Sigmoid colon (tissue), 7 donors: ENCODE data around the gene EEIG1. TPM values are rescaled to one million over a fixed set of nuclear protein-coding genes. Genes with fewer than 3 reads are reported as not detected.

ENCODE experiments used
- DNase-seq: peaks from one replicate; pipeline ENCODE4 v3.0.0-alpha.2; 2019
- H3K27ac ChIP-seq, 4 donors: fragments of 200-600 bp; sonication (generic); one replicate each; pipeline ENCODE4 v1.5.1; 2016 to 2019; ENCODE audit warnings: mild to moderate bottlenecking in 1 of 4
- H3K27me3 ChIP-seq, 3 donors: fragments of 200-600 bp; sonication (generic); one replicate each; pipeline ENCODE4 v1.5.1; 2019; ENCODE audit warnings: mild to moderate bottlenecking in 1 of 3
- H3K36me3 ChIP-seq, 4 donors: fragments of 200-600 bp; sonication (generic); one replicate each; pipeline ENCODE4 v1.5.1; 2016 to 2019
- H3K4me1 ChIP-seq, 4 donors: fragments of 200-600 bp; sonication (generic); one replicate each; pipeline ENCODE4 v1.5.1; 2017 to 2019
- H3K4me3 ChIP-seq, 4 donors: fragments of 200-600 bp; sonication (generic); one replicate each; pipeline ENCODE4 v1.5.1; 2017 to 2019; ENCODE audit warnings: mild to moderate bottlenecking in 2 of 4, moderate library complexity in 1 of 4
- H3K9me3 ChIP-seq, 4 donors: fragments of 200-600 bp in 3 of 4; sonication (generic) in 3 of 4; one replicate each; pipeline versions ENCODE4 v1.5.1 to v1.6.1; 2013 to 2019
- EP300 ChIP-seq, 4 donors: sonication (generic); formaldehyde crosslinking; IDR thresholded peaks; one replicate each; pipeline ENCODE4 v1.6.1; 2017; ENCODE audit warnings: antibody characterized with exemption in 4 of 4
- POLR2A ChIP-seq, 2 donors: fragments of 450-650 bp; IDR thresholded peaks; one replicate each; pipeline ENCODE4 v1.6.1; 2016; ENCODE audit warnings: antibody characterized with exemption in 2 of 2, mild to moderate bottlenecking in 2 of 2, moderate library complexity in 2 of 2
- POLR2AphosphoS5 ChIP-seq, 4 donors: sonication (generic); formaldehyde crosslinking; IDR thresholded peaks; one replicate each; pipeline ENCODE4 v1.6.1; 2017; ENCODE audit warnings: antibody characterized with exemption in 4 of 4
- WGBS, 2 donors: extraction: QIAGEN DNeasy Blood & Tissue Kit; methylation state at CpG; one replicate each; pipeline ENCODE4 v1.1.7; 2013; 5-methylcytosine and 5-hydroxymethylcytosine counted together
- intact Hi-C: fragments of 100-400 bp; cut with DNase I; formaldehyde crosslinking; loops from one replicate; pipeline ENCODE4 v1.15.1; 2023
- polyA plus RNA-seq, 3 donors: library from polyadenylated mRNA; stranded (reverse); fragments of 200-250 nt; gene quantifications; one replicate each; pipeline ENCODE4 v1.2.3, GENCODE V29; 2013
- total RNA-seq, 4 donors: library from RNA; depleted of rRNA; stranded (reverse); fragments of >200 nt; gene quantifications; one replicate each; pipeline ENCODE4 v1.1.0, GENCODE V29; 2016
- TF ChIP-seq, protein P1 (sequence below), 4 experiments: fragments of 450-650 bp in 3 of 4; fragments of 200-600 bp in 1 of 4; IDR thresholded peaks; one replicate each; pipeline ENCODE4 v1.5.1; 2016 to 2019; ENCODE audit warnings: antibody characterized with exemption in 4 of 4, mild to moderate bottlenecking in 3 of 4, moderate library complexity in 2 of 4
- donor health status: healthy with polysubstance abuse.
- donor health status: Bipolar disorder and iron deficiency.
- donor health status: healthy.

The EEIG1 gene
- total and polyA plus RNA-seq, 7 donors = 10.9 to 92.0 (median 32.7) TPM

DNA sequence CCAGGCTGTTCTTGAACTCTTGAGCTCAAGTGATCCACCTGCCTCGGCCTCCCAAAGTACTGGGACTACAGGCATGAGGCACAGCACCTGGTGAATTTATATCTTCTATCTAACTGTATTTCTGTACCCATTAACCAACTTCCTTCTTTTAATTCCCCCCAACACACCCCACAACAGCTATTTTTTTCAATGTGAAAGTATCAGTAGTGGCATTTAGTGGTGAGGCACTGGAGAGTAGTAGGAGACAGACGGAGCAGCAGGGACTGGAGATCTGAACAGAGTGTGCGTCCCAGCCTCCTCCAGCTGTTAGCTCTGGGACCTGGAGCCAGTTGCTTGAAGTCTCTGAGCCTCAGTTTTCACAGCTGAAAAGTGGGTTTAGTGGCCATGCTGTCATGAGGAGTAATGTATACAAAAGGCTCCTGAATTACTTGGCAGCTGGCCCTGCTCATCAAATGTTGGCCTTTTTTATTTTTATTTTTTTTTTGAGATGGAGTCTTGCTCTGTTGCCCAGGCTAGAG is 11.0 kb upstream of the EEIG1 start:
- no peak overlapping the region for H3K27ac ChIP-seq
- 71 to 77% methylated on average over 3 of the region's 3 CpGs for WGBS, 2 donors
- intact Hi-C loops = no loop called here

DNA sequence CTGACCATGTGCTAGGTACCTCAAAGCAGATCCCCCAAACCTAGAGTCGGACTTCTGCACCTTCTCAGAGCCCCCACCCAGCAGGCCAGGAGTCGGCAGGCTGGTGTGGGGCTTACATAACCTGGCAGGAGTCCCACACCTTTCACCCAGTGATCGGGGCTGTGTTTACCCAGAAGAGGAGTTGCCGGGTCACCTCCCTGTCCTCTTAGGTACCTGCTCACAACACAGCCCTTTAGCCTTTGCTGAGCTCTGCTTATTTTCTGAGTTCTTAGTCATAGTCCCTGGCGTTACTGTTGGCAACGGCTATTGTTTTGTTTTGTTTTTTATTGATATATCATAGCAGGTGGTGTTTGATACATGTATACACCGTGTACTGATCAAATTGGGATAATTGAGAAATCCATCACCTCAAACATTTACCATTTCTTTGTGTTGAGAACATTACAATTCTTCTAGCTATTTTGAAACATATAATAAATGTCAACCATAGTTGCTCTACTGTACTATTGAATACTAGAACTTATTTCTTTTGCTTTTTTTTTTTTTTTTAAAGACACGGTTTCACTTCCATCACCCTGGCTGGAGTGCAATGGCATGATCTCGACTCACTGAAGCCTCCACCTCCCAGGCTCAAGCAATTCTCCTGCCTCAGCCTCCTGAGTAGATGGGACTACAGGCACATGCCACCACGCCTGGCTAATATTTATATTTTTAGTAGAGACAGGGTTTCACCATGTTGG is 10.4 kb upstream of the EEIG1 start:
- no peak overlapping the region for H3K4me3 ChIP-seq
- no peaks in the 10 kb centered on the region for H3K36me3 ChIP-seq
- intact Hi-C loops = no loop called here
- no peaks in the 10 kb centered on the region for H3K4me1 ChIP-seq
- 18 to 62% methylated on average over 10 of the region's 10 CpGs for WGBS, 2 donors
- H3K27ac ChIP-seq = no peak overlapping the region
- no peaks in the 10 kb centered on the region for H3K9me3 ChIP-seq
- no peak for DNase-seq
- no peak for TF ChIP-seq EP300 (IDR thresholded peaks at IDR 0.05)
- H3K27me3 ChIP-seq = no peaks in the 10 kb centered on the region

More for the DNA sequence above, 11.0 kb upstream of the EEIG1 start:
- DNase-seq = no peak
- Histone ChIP-seq H3K4me1 (no peaks in the 10 kb centered on the region), H3K27me3 (no peaks in the 10 kb centered on the region), H3K4me3 (no peak overlapping the region), H3K9me3 (no peaks in the 10 kb centered on the region), H3K36me3 (no peaks in the 10 kb centered on the region)
- no peak for TF ChIP-seq POLR2AphosphoS5 (IDR thresholded peaks at IDR 0.05)
- no peak for TF ChIP-seq EP300 (IDR thresholded peaks at IDR 0.05)

DNA sequence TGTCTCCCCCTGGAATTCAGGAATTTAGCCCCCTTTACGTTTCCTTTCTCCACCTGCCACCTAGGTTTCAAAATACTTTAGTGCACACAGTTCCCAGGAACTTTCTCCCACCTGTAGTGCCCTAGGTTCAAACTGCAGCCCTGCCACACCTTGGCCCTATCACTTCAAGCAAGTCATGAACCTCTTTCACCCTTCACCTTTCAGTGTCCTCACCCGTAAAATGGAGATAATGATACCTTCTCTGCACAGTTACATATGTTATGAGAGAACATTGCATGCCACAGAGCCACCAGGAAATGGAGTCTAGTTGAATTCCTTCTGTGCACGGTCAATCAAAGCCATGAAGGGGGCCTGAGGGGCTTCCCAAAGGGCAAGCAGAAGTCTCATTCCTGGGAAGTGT is 9.8 kb upstream of the EEIG1 start:
- no peak for DNase-seq
- TF ChIP-seq POLR2AphosphoS5 (IDR thresholded peaks at IDR 0.05) = no peak
- H3K9me3 ChIP-seq = no peaks in the 10 kb centered on the region
- WGBS, 2 donors = 25 to 64% methylated on average over 3 of the region's 3 CpGs
- no peak overlapping the region for H3K27ac ChIP-seq
- H3K4me1 ChIP-seq = no peaks in the 10 kb centered on the region
- H3K36me3 ChIP-seq = no peaks in the 10 kb centered on the region
- H3K4me3 ChIP-seq = no peak overlapping the region
- no peaks in the 10 kb centered on the region for H3K27me3 ChIP-seq
- intact Hi-C loops = no loop called here

DNA sequence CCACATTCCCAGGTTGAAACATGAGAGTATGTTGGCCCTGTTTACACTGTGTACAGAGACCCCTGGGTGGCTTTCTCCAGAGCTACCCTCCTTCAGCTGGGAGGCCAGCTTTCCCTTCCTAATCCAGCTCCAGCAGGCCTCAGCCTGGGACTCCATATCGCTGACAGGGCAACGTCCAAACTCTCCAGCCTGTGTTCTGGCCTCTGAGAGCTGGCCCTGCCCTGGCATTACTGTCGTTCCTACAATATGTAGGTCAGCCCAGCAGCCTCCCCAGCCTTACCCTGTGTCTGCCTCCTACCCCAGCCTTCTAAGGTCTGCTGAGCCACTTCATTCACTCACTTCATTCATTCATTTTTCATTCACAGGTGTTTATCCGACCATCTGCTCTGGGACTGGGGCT is 8.3 kb upstream of the EEIG1 start:
- WGBS, 2 donors = 37 to 77% methylated on average over 4 of the region's 4 CpGs
- TF ChIP-seq POLR2AphosphoS5 (IDR thresholded peaks at IDR 0.05) (no peak), EP300 (IDR thresholded peaks at IDR 0.05) (no peak), POLR2A (IDR thresholded peaks at IDR 0.05) (no peak)
- TF ChIP-seq, protein P1, sequence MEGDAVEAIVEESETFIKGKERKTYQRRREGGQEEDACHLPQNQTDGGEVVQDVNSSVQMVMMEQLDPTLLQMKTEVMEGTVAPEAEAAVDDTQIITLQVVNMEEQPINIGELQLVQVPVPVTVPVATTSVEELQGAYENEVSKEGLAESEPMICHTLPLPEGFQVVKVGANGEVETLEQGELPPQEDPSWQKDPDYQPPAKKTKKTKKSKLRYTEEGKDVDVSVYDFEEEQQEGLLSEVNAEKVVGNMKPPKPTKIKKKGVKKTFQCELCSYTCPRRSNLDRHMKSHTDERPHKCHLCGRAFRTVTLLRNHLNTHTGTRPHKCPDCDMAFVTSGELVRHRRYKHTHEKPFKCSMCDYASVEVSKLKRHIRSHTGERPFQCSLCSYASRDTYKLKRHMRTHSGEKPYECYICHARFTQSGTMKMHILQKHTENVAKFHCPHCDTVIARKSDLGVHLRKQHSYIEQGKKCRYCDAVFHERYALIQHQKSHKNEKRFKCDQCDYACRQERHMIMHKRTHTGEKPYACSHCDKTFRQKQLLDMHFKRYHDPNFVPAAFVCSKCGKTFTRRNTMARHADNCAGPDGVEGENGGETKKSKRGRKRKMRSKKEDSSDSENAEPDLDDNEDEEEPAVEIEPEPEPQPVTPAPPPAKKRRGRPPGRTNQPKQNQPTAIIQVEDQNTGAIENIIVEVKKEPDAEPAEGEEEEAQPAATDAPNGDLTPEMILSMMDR (IDR thresholded peaks at IDR 0.05) = no peak
- DNase-seq = no peak

DNA sequence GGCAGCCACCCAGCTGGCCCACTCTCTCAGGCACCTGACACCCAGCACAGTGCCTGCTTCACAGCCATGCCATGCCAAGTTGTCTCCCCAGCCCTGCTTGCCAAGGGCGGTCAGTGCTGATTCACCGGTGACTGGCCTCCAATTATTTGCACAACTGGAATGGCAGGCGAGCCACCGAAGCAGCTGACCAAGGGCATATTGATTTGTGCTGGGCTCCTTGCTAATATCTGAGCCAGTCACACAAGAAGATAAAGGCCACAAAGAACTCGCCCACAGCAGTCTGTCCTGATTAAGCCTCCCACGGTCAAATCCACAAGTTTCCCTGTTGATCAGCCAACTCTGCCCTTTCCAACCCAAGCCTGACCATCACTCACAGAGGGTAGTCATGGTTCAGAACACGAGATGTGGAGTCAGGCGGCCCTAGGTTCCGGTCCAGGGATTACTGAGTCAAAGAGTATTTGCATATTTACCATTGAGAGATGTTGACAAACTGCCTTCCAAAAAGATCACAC is 6.4 kb upstream of the EEIG1 start:
- intact Hi-C loops = no loop called here

More for the DNA sequence above, 8.3 kb upstream of the EEIG1 start:
- H3K9me3 ChIP-seq = no peaks in the 10 kb centered on the region
- H3K27me3 ChIP-seq = no peaks in the 10 kb centered on the region
- no peaks in the 10 kb centered on the region for H3K36me3 ChIP-seq
- intact Hi-C loops = no loop called here
- no peak overlapping the region for H3K27ac ChIP-seq
- H3K4me1 ChIP-seq = no peaks in the 10 kb centered on the region
- H3K4me3 ChIP-seq = no peak overlapping the region

DNA sequence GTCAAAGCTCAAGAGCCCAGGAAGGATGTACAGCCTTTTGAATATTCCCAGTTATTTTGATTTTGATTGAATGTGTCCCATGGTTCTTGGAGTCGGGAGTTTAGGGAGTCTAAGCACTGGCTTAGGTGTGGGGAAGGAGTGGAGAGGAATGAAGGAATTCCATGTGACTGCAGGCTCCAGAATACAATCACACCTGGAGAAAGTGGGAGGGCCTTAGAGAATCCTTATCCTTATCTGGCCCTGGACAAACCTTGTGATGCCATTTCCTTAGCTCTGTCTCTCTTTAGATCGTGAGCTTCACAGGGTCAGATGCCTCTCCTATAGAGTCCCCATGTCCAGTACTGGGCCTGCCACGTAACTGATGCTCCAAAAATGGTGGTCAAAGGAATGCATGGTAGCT is 4.2 kb upstream of the EEIG1 start:
- Histone ChIP-seq H3K27ac (no peak overlapping the region), H3K4me3 (no peak overlapping the region), H3K9me3 (no peaks in the 10 kb centered on the region), H3K4me1 (peaks cover 0 to 13% (median 9%) of the 10 kb centered on the region in 4 donors), H3K27me3 (no peaks in the 10 kb centered on the region), H3K36me3 (no peaks in the 10 kb centered on the region)
- WGBS, 2 donors = 84 to 94% methylated on average over 3 of the region's 3 CpGs
- intact Hi-C loops = no loop called here
- no peak for DNase-seq
- TF ChIP-seq POLR2A (IDR thresholded peaks at IDR 0.05) = no peak
- TF ChIP-seq POLR2AphosphoS5 (IDR thresholded peaks at IDR 0.05) = no peak
- TF ChIP-seq, protein P1 (IDR thresholded peaks at IDR 0.05) = no peak
- no peak for TF ChIP-seq EP300 (IDR thresholded peaks at IDR 0.05)

More for the DNA sequence above, 6.4 kb upstream of the EEIG1 start:
- DNase-seq = no peak
- no peaks in the 10 kb centered on the region for H3K9me3 ChIP-seq
- TF ChIP-seq, protein P1 (IDR thresholded peaks at IDR 0.05) = no peak
- TF ChIP-seq EP300 (IDR thresholded peaks at IDR 0.05) (no peak), POLR2A (IDR thresholded peaks at IDR 0.05) (no peak), POLR2AphosphoS5 (IDR thresholded peaks at IDR 0.05) (no peak)
- no peak overlapping the region for H3K4me3 ChIP-seq
- no peak overlapping the region for H3K27ac ChIP-seq
- H3K27me3 ChIP-seq = no peaks in the 10 kb centered on the region
- WGBS, 2 donors = 85 to 87% methylated on average over 9 of the region's 9 CpGs
- H3K36me3 ChIP-seq = no peaks in the 10 kb centered on the region
- peaks cover 0 to 2% (median under 1%) of the 10 kb centered on the region in 4 donors for H3K4me1 ChIP-seq
